PC-3 (cell line): ENCODE data around the gene ASCL2. TPM values are rescaled to one million over a fixed set of nuclear protein-coding genes. Genes with fewer than 3 reads are reported as not detected.

ENCODE experiments used
- ATAC-seq: fragments of 200-7000 bp; cut with Tn5 transposase; 2 replicates; pipeline ENCODE4 v1.9.1; 2020; ENCODE audit warnings: mild to moderate bottlenecking, moderate library complexity
- BruUV-seq: library from RNA; stranded (reverse); fragments of 400-500 nt; replicated peaks from 2 replicates; lab custom pipeline; 2021; lab: Mats Ljungman, UMichigan
- CTCF ChIA-PET: fragments of 300-600 bp; sonication (Branson Sonifier 250); formaldehyde crosslinking; loops from one replicate; lab custom pipeline; 2022; ENCODE audit warnings: antibody characterized with exemption; lab: Charles Lee
- POLR2A ChIA-PET: fragments of 300-600 bp; sonication (Branson Sonifier 250); formaldehyde crosslinking; loops from one replicate; lab custom pipeline; 2022; ENCODE audit warnings: antibody characterized with exemption; ENCODE audit not compliant: unreplicated experiment; lab: Charles Lee
- DNase-seq: peaks from one replicate; pipeline ENCODE4 v3.0.0-alpha.2; 2015
- H2AFZ ChIP-seq: fragments of 300-600 bp; sonication (generic); 2 replicates; pipeline ENCODE4 v1.6.0; 2016; ENCODE audit warnings: antibody characterized with exemption, low read length
- H3F3A ChIP-seq: fragments of 300-600 bp; sonication (generic); one replicate; pipeline ENCODE4 v1.6.0; 2017; ENCODE audit warnings: antibody characterized with exemption, low read length, control low read depth, mild to moderate bottlenecking; ENCODE audit not compliant: unreplicated experiment
- H3K27ac ChIP-seq: fragments of 300-600 bp; sonication (generic); 2 replicates; pipeline ENCODE4 v1.5.1; 2016; ENCODE audit warnings: mild to moderate bottlenecking, low read length
- H3K27me3 ChIP-seq: fragments of 300-600 bp; sonication (generic); 2 replicates; pipeline ENCODE4 v1.6.1; 2016; ENCODE audit warnings: low read length, mixed read lengths
- H3K36me3 ChIP-seq: fragments of 300-600 bp; sonication (generic); 2 replicates; pipeline ENCODE4 v1.6.1; 2016; ENCODE audit warnings: low read depth, mixed run types, low read length, mixed read lengths
- H3K4me1 ChIP-seq: fragments of 300-600 bp; sonication (generic); 2 replicates; pipeline ENCODE4 v1.5.1; 2016; ENCODE audit warnings: low read length; ENCODE audit not compliant: insufficient read depth
- H3K4me2 ChIP-seq: fragments of 300-600 bp; sonication (generic); 2 replicates; pipeline ENCODE4 v1.6.0; 2016; ENCODE audit warnings: low read length
- H3K4me3 ChIP-seq: fragments of 300-600 bp; sonication (generic); 2 replicates; pipeline ENCODE4 v1.5.1; 2016; ENCODE audit warnings: mild to moderate bottlenecking, low read length, mixed read lengths
- H3K79me2 ChIP-seq: fragments of 300-600 bp; sonication (generic); 2 replicates; pipeline ENCODE4 v1.6.1; 2017; ENCODE audit warnings: low read length, mixed read lengths
- H3K9ac ChIP-seq: fragments of 300-600 bp; sonication (generic); 2 replicates; pipeline ENCODE4 v1.6.0; 2016; ENCODE audit warnings: mild to moderate bottlenecking, low read length
- H3K9me2 ChIP-seq: fragments of 300-600 bp; sonication (generic); replicated peaks from 2 replicates; pipeline ENCODE4 v1.6.1; 2016; ENCODE audit warnings: mixed run types, low read length, mixed read lengths
- H3K9me3 ChIP-seq: fragments of 300-600 bp; sonication (generic); 2 replicates; pipeline ENCODE4 v1.6.1; 2016; ENCODE audit warnings: low read length, mixed read lengths
- H4K20me1 ChIP-seq: fragments of 300-600 bp; sonication (generic); 2 replicates; pipeline ENCODE4 v1.6.1; 2016; ENCODE audit warnings: low read length, mixed read lengths
- CTCF ChIP-seq: fragments of 300-600 bp; sonication (generic); conservative IDR thresholded peaks from 2 replicates; pipeline ENCODE4 v1.5.1; 2017; ENCODE audit warnings: antibody characterized with exemption, low read depth, mild to moderate bottlenecking, low read length
- EZH2 ChIP-seq: fragments of 300-600 bp; sonication (generic); IDR thresholded peaks from one replicate; pipeline ENCODE4 v1.6.1; 2017; ENCODE audit warnings: antibody characterized with exemption, mild to moderate bottlenecking, low read length; ENCODE audit not compliant: unreplicated experiment
- EZH2phosphoT487 ChIP-seq: fragments of 300-600 bp; sonication (generic); IDR thresholded peaks from 2 replicates; pipeline ENCODE4 v1.6.1; 2018; ENCODE audit warnings: mild to moderate bottlenecking, antibody characterized with exemption, low read length, borderline replicate concordance
- intact Hi-C: fragments of 100-400 bp; cut with micrococcal nuclease; formaldehyde crosslinking; loops from 2 replicates; pipeline ENCODE4 v1.9.0; 2023
- total RNA-seq: library from RNA; depleted of rRNA; stranded (reverse); fragments of >200 nt; gene quantifications from 2 replicates; pipeline ENCODE4 v1.2.3, GENCODE V29; 2014

The ASCL2 gene
- total RNA-seq, 1 experiment from 2014 or later: 1.1 TPM

DNA sequence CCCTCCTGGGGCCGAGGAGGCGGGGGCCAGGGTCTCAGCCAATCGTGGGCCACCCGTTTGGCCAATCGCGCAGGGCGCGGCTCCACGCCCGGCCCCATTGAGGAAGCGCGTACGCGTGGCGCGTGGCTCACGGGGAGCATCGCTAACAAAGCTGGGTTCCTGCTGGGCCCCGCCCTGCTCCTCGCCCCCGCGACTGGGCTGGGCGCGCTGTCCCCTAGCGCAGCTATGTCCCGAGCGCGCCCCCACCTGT is 614 bp upstream of the ASCL2 start:
- CTCF ChIA-PET: no interaction called here
- H3F3A ChIP-seq: no peaks in the 10 kb centered on the region
- no peak overlapping the region for H3K4me3 ChIP-seq
- H3K4me2 ChIP-seq: no peak overlapping the region
- DNase-seq (no peak), ATAC-seq (no peak)
- no TSS peak for BruUV-seq
- no peaks in the 10 kb centered on the region for H3K9me3 ChIP-seq
- no peak overlapping the region for H3K27ac ChIP-seq
- H3K9me2 ChIP-seq: no peaks in the 10 kb centered on the region
- POLR2A ChIA-PET: no interaction called here
- no peaks in the 10 kb centered on the region; the same call in 1 of the 2 replicates for H3K4me1 ChIP-seq
- H4K20me1 ChIP-seq: no peaks in the 10 kb centered on the region
- H3K27me3 ChIP-seq: 0 out of 2 replicates have a peak, but pooled peaks cover 4% of the 10 kb centered on the region
- H2AFZ ChIP-seq: no peak overlapping the region
- TF ChIP-seq EZH2phosphoT487: no peak
- no peak for TF ChIP-seq EZH2
- TF ChIP-seq CTCF: no peak
- H3K36me3 ChIP-seq: no peaks in the 10 kb centered on the region
- intact Hi-C loops: no loop called here
- no peaks in the 10 kb centered on the region for H3K79me2 ChIP-seq
- H3K9ac ChIP-seq: no peak overlapping the region

DNA sequence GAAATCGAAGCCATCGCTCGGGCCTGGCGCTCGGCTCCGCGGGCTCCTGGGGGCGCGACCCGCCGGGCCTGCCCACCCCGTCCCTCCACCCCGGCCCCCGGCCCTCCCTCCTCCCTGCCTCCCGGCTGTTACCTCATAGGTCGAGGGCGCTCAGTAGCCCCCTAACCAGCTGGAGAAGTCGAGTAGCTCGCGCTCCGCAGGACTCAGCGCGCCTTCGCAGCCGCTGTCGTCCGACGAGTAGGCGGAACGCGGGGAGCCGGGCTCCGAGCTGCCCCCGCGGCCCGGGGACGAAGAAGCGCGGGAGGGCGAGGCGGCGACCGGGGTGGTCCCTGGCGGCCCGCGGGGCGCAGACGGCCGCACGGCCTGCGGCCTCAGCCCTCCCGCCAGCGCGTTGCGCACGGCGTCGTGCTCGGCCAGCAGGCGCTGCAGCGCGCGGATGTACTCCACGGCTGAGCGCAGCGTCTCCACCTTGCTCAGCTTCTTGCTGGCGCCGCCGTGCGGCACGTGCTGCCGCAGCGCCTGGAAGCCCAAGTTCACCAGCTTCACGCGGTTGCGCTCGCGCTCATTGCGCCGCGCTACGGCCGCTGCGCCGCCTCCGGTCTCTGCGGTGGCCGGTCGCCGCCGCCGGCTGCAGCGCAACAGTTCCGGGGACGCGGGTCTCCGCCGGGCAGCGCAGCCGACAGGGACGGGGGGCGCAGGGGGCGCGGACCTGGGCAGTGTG is 627 bp downstream of the ASCL2 start:
- intact Hi-C loops: no loop called here
- H2AFZ ChIP-seq: peak overlapping the region; percentile 84
- DNase-seq (peak; percentile 24), ATAC-seq (no peak)
- POLR2A ChIA-PET: no interaction called here
- no peaks in the 10 kb centered on the region for H3K9me2 ChIP-seq
- H3K4me1 ChIP-seq: no peaks in the 10 kb centered on the region; the same call in 1 of the 2 replicates
- no peaks in the 10 kb centered on the region for H4K20me1 ChIP-seq
- no peaks in the 10 kb centered on the region for H3K79me2 ChIP-seq
- CTCF ChIA-PET: no interaction called here
- no TSS peak for BruUV-seq
- H3K27ac ChIP-seq: no peak overlapping the region
- H3K4me3 ChIP-seq: peak overlapping the region; percentile 72
- peak overlapping the region; percentile 92 for H3K4me2 ChIP-seq
- H3K27me3 ChIP-seq: 0 out of 2 replicates have a peak, but pooled peaks cover 4% of the 10 kb centered on the region
- TF ChIP-seq CTCF (no peak), EZH2phosphoT487 (no peak), EZH2 (no peak)
- no peak overlapping the region for H3K9ac ChIP-seq
- H3F3A ChIP-seq: no peaks in the 10 kb centered on the region
- H3K9me3 ChIP-seq: no peaks in the 10 kb centered on the region
- no peaks in the 10 kb centered on the region for H3K36me3 ChIP-seq
